WTC11 (cell line): ENCODE measurements around the gene IVD.

ENCODE experiments used
- CREB1 ChIP-seq: sonication (generic); formaldehyde crosslinking; IDR thresholded peaks from 2 replicates; pipeline ENCODE4 v1.8.0; 2023; ENCODE audit warnings: mild to moderate bottlenecking, missing genetic modification reagents
- FOXP1 ChIP-seq: sonication (generic); formaldehyde crosslinking; IDR thresholded peaks from 2 replicates; pipeline ENCODE4 v1.8.0; 2022; ENCODE audit warnings: missing genetic modification reagents, mild to moderate bottlenecking, moderate library complexity, borderline replicate concordance
- TCF7 ChIP-seq: sonication (generic); formaldehyde crosslinking; IDR thresholded peaks from 2 replicates; pipeline ENCODE4 v1.8.0; 2022; ENCODE audit warnings: mild to moderate bottlenecking, low read depth, missing genetic modification reagents, moderate library complexity
- TEAD1 ChIP-seq: sonication (generic); formaldehyde crosslinking; IDR thresholded peaks from 2 replicates; pipeline ENCODE4 v1.8.0; 2022; ENCODE audit warnings: mild to moderate bottlenecking, missing genetic modification reagents
- ZNF232 ChIP-seq: sonication (generic); formaldehyde crosslinking; IDR thresholded peaks from 2 replicates; pipeline ENCODE4 v1.8.0; 2022; ENCODE audit warnings: mild to moderate bottlenecking, missing genetic modification reagents
- TF ChIP-seq, protein P1 (sequence below): fragments of 200-600 bp; IDR thresholded peaks from 2 replicates; pipeline ENCODE4 v1.8.0; 2022; ENCODE audit warnings: antibody characterized with exemption
- TF ChIP-seq, protein P2 (sequence below): sonication (generic); formaldehyde crosslinking; IDR thresholded peaks from 2 replicates; pipeline ENCODE4 v1.8.0; 2022; ENCODE audit warnings: missing genetic modification reagents
- TF ChIP-seq, protein P3 (sequence below): sonication (generic); formaldehyde crosslinking; IDR thresholded peaks from 2 replicates; pipeline ENCODE4 v1.8.1; 2023; ENCODE audit warnings: mild to moderate bottlenecking, moderate library complexity, missing genetic modification reagents
- TF ChIP-seq, protein P4 (sequence below): fragments of 250-450 bp; sonication (Bioruptor Pico); IDR thresholded peaks from 2 replicates; pipeline ENCODE4 v2.1.2; 2022; ENCODE audit warnings: mild to moderate bottlenecking, moderate library complexity
- TF ChIP-seq, protein P5 (sequence below): sonication (generic); formaldehyde crosslinking; IDR thresholded peaks from 2 replicates; pipeline ENCODE4 v1.8.0; 2022; ENCODE audit warnings: mild to moderate bottlenecking, missing genetic modification reagents

DNA sequence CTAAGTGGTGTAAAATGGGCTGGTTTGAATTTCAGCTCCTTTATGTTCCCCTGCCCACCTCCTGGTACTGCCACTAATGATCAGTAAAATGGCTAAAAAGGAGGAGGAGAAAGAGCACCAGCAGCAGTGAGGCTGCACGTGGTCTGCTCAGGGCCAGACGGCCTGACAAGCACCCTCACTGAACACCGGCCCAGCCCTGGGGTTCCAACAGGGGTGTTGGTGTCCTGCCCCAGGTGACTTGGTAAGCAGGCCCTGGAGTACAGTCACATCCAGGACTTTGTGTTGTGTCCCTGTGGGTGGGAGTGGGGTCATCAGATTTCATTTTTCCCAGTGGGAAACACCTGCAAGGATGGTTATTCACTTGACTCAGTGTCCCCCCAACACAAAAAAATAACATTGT is 40.5 kb downstream of the IVD start:
- TF ChIP-seq, protein P1, sequence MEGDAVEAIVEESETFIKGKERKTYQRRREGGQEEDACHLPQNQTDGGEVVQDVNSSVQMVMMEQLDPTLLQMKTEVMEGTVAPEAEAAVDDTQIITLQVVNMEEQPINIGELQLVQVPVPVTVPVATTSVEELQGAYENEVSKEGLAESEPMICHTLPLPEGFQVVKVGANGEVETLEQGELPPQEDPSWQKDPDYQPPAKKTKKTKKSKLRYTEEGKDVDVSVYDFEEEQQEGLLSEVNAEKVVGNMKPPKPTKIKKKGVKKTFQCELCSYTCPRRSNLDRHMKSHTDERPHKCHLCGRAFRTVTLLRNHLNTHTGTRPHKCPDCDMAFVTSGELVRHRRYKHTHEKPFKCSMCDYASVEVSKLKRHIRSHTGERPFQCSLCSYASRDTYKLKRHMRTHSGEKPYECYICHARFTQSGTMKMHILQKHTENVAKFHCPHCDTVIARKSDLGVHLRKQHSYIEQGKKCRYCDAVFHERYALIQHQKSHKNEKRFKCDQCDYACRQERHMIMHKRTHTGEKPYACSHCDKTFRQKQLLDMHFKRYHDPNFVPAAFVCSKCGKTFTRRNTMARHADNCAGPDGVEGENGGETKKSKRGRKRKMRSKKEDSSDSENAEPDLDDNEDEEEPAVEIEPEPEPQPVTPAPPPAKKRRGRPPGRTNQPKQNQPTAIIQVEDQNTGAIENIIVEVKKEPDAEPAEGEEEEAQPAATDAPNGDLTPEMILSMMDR: no peak
- no peak for TF ChIP-seq TEAD1
- no peak for TF ChIP-seq CREB1 (CRISPR knock-in tag)
- TF ChIP-seq, protein P2, sequence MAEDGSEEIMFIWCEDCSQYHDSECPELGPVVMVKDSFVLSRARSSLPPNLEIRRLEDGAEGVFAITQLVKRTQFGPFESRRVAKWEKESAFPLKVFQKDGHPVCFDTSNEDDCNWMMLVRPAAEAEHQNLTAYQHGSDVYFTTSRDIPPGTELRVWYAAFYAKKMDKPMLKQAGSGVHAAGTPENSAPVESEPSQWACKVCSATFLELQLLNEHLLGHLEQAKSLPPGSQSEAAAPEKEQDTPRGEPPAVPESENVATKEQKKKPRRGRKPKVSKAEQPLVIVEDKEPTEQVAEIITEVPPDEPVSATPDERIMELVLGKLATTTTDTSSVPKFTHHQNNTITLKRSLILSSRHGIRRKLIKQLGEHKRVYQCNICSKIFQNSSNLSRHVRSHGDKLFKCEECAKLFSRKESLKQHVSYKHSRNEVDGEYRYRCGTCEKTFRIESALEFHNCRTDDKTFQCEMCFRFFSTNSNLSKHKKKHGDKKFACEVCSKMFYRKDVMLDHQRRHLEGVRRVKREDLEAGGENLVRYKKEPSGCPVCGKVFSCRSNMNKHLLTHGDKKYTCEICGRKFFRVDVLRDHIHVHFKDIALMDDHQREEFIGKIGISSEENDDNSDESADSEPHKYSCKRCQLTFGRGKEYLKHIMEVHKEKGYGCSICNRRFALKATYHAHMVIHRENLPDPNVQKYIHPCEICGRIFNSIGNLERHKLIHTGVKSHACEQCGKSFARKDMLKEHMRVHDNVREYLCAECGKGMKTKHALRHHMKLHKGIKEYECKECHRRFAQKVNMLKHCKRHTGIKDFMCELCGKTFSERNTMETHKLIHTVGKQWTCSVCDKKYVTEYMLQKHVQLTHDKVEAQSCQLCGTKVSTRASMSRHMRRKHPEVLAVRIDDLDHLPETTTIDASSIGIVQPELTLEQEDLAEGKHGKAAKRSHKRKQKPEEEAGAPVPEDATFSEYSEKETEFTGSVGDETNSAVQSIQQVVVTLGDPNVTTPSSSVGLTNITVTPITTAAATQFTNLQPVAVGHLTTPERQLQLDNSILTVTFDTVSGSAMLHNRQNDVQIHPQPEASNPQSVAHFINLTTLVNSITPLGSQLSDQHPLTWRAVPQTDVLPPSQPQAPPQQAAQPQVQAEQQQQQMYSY: no peak
- TF ChIP-seq, protein P3, sequence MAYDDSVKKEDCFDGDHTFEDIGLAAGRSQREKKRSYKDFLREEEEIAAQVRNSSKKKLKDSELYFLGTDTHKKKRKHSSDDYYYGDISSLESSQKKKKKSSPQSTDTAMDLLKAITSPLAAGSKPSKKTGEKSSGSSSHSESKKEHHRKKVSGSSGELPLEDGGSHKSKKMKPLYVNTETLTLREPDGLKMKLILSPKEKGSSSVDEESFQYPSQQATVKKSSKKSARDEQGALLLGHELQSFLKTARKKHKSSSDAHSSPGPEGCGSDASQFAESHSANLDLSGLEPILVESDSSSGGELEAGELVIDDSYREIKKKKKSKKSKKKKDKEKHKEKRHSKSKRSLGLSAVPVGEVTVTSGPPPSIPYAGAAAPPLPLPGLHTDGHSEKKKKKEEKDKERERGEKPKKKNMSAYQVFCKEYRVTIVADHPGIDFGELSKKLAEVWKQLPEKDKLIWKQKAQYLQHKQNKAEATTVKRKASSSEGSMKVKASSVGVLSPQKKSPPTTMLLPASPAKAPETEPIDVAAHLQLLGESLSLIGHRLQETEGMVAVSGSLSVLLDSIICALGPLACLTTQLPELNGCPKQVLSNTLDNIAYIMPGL (CRISPR knock-in tag): no peak
- TF ChIP-seq, protein P4, sequence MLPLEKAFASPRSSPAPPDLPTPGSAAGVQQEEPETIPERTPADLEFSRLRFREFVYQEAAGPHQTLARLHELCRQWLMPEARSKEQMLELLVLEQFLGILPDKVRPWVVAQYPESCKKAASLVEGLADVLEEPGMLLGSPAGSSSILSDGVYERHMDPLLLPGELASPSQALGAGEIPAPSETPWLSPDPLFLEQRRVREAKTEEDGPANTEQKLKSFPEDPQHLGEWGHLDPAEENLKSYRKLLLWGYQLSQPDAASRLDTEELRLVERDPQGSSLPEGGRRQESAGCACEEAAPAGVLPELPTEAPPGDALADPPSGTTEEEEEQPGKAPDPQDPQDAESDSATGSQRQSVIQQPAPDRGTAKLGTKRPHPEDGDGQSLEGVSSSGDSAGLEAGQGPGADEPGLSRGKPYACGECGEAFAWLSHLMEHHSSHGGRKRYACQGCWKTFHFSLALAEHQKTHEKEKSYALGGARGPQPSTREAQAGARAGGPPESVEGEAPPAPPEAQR (CRISPR knock-in tag): no peak
- TF ChIP-seq ZNF232 (CRISPR knock-in tag): no peak
- TF ChIP-seq FOXP1 (CRISPR knock-in tag): no peak
- no peak for TF ChIP-seq TCF7 (CRISPR knock-in tag)
- TF ChIP-seq, protein P5, sequence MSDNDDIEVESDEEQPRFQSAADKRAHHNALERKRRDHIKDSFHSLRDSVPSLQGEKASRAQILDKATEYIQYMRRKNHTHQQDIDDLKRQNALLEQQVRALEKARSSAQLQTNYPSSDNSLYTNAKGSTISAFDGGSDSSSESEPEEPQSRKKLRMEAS: no peak
